ENCODE data around the gene SYTL3. TPM values are rescaled to one million over a fixed set of nuclear protein-coding genes. Genes with fewer than 3 reads are reported as not detected.

Gene SYTL3
- polyA plus RNA-seq, 1 of the 3 experiments (the other 2 are of a cell fraction): 2.3 TPM

DNA sequence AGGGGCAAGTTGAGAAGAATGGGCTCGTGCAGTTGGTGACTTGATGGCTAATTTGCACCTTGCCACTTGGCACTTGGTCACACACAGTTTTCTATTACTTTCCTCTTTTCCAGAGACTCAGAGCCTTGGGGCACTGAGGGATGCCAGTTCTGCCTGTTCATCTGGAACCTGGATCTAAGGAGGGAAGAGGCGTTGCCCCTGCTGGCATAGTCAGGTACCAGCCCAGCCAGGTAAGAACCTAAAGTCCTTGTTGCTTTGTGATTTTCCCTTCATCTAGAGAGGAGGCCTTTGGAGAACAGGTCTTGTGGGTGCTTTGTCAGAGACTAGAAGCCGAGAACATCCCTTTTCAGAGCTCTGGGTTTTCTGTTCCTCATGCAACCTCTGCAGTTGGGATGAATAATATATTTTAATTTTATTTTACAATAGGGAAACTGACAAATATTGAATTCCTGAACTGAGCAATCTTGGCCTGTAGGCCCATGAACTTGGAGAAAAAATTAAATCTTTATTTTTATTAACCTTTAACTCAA, 11.4 kb downstream of the SYTL3 start:
- ChIA-PET POLR2A (no interaction called here), CTCF (interaction anchor here (0.8 to 2.4 kb wide), 9 partner anchors 11 to 447 kb away, joined by 3 to 11 read pairs (median 5); partner anchors contain the start of genes DYNLT1 and SYTL3)
- Histone ChIP-seq H3K9me3 (no peaks in the 10 kb centered on the region), H3K79me2 (ENCODE audit: insufficient read depth) (no peaks in the 10 kb centered on the region), H3K36me3 (replicated peaks in 1 of 2; ENCODE audit: control insufficient read depth in 1 of 2, insufficient read depth in 2 of 2, low read length in 1 of 2) (no peaks in the 10 kb centered on the region), H3K9ac (no peak overlapping the region), H3F3A (replicated peaks; ENCODE audit: insufficient read depth) (peaks cover 13% of the 10 kb centered on the region), H3K4me3 (ENCODE audit: low read depth in 2 of 2, low read length in 1 of 2) (no peak overlapping the region), H3K27ac (ENCODE audit: low read depth in 2 of 2, low read length in 1 of 2) (no peak overlapping the region), H3K4me2 (no peak overlapping the region), H3K27me3 (ENCODE audit: insufficient read depth) (no peaks in the 10 kb centered on the region), H3K9me2 (no peaks in the 10 kb centered on the region), H3K4me1 (ENCODE audit: control insufficient read depth in 1 of 2, insufficient read depth in 2 of 2, low read depth in 1 of 2, low read length in 1 of 2) (0 out of 4 replicates have a peak, but pooled peaks cover 0 to 3% of the 10 kb centered on the region in 2 experiments), H2AFZ (ENCODE audit: low read depth) (no peak overlapping the region), H4K20me1 (ENCODE audit: insufficient read depth) (no peaks in the 10 kb centered on the region)
- no peak for DNase-seq
- WGBS (ENCODE audit: low lambda C conversion rate): 87% methylated on average over 3 of the region's 3 CpGs
- no peak for TF ChIP-seq RXRA (IDR thresholded peaks at IDR 0.05; ENCODE audit: borderline replicate concordance, low read depth)

DNA sequence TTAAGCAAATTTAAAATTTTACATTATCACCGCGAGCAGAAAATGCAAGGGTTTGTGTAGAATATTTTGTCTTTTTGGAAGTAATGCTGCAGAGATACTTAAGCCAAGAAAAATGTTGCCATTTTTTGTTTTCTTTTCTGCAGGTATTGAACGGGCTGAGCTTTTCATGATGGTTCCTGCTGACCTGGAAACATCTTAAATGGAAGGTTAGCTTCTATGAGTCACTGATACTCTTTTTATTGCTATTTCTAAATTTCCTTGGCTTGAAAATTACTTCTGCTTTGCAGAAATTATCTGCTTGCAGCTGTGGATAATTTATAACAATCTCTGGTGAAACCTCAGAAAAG, 12.7 kb downstream of the SYTL3 start:
- Histone ChIP-seq H3K4me3 (ENCODE audit: low read depth in 2 of 2, low read length in 1 of 2) (no peak overlapping the region), H3F3A (replicated peaks; ENCODE audit: insufficient read depth) (peaks cover under 1% of the 10 kb centered on the region), H3K4me2 (no peak overlapping the region), H2AFZ (ENCODE audit: low read depth) (no peak overlapping the region), H3K27me3 (ENCODE audit: insufficient read depth) (no peaks in the 10 kb centered on the region), H3K36me3 (replicated peaks in 1 of 2; ENCODE audit: control insufficient read depth in 1 of 2, insufficient read depth in 2 of 2, low read length in 1 of 2) (no peaks in the 10 kb centered on the region), H3K27ac (ENCODE audit: low read depth in 2 of 2, low read length in 1 of 2) (no peak overlapping the region), H3K9ac (no peak overlapping the region), H3K79me2 (ENCODE audit: insufficient read depth) (no peaks in the 10 kb centered on the region), H3K9me3 (no peaks in the 10 kb centered on the region), H3K9me2 (no peaks in the 10 kb centered on the region), H3K4me1 (ENCODE audit: control insufficient read depth in 1 of 2, insufficient read depth in 2 of 2, low read depth in 1 of 2, low read length in 1 of 2) (no peaks in the 10 kb centered on the region), H4K20me1 (ENCODE audit: insufficient read depth) (no peaks in the 10 kb centered on the region)
- no peak for TF ChIP-seq NRF1 (IDR thresholded peaks at IDR 0.05; ENCODE audit: low read depth, low read length)
- no peak for TF ChIP-seq GABPA (IDR thresholded peaks at IDR 0.05; ENCODE audit: low read depth)
- TF ChIP-seq, protein P1, sequence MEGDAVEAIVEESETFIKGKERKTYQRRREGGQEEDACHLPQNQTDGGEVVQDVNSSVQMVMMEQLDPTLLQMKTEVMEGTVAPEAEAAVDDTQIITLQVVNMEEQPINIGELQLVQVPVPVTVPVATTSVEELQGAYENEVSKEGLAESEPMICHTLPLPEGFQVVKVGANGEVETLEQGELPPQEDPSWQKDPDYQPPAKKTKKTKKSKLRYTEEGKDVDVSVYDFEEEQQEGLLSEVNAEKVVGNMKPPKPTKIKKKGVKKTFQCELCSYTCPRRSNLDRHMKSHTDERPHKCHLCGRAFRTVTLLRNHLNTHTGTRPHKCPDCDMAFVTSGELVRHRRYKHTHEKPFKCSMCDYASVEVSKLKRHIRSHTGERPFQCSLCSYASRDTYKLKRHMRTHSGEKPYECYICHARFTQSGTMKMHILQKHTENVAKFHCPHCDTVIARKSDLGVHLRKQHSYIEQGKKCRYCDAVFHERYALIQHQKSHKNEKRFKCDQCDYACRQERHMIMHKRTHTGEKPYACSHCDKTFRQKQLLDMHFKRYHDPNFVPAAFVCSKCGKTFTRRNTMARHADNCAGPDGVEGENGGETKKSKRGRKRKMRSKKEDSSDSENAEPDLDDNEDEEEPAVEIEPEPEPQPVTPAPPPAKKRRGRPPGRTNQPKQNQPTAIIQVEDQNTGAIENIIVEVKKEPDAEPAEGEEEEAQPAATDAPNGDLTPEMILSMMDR (IDR thresholded peaks at IDR 0.05): no peak
- TF ChIP-seq FOXJ3 (CRISPR knock-in tag; IDR thresholded peaks at IDR 0.05): no peak
- ChIA-PET CTCF (interaction anchor here (1.1 to 2.4 kb wide), 5 partner anchors 16 to 310 kb away, joined by 3 to 7 read pairs (median 5); no protein-coding TSS in a partner anchor), POLR2A (no interaction called here)
- 81% methylated on average over 3 of the region's 3 CpGs for WGBS (ENCODE audit: low lambda C conversion rate)
- DNase-seq: no peak

DNA sequence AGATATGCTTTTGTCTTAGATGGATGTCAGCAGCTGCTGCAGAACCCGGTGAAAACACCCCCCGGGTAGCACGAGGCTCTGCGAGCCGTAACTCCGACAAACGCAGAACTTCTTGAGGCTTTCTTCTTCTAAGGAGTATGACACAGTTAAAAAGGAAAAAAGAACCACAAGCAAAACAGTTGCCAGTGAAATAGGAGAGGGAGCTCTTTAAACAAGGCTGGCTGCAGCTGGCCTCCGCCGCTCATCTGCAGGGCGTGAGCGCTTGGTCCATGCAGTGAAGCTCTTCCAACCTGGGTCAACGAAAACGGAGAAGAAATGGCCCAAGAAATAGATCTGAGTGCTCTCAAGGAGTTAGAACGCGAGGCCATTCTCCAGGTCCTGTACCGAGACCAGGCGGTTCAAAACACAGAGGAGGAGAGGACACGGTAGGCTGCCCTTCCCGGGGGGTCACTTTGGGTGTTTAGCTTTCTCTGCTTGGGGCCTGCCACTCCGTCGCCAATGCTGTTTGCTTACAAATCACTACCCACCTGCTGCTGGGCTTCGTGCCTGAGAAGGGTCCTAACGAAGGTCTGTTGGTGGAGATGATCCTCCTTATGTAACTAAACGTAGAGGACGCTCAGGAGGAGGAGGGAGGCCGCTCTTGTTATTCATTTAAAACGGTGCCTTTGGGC, 13.2 kb downstream of the SYTL3 start:
- WGBS (ENCODE audit: low lambda C conversion rate): 89% methylated on average over 26 of the region's 27 CpGs
- Histone ChIP-seq H3K4me3 (ENCODE audit: low read depth in 2 of 2, low read length in 1 of 2) (no peak overlapping the region), H3K9ac (no peak overlapping the region), H2AFZ (ENCODE audit: low read depth) (no peak overlapping the region), H3K4me2 (no peak overlapping the region), H3K27me3 (ENCODE audit: insufficient read depth) (no peaks in the 10 kb centered on the region), H3K4me1 (ENCODE audit: control insufficient read depth in 1 of 2, insufficient read depth in 2 of 2, low read depth in 1 of 2, low read length in 1 of 2) (no peaks in the 10 kb centered on the region), H3K36me3 (replicated peaks in 1 of 2; ENCODE audit: control insufficient read depth in 1 of 2, insufficient read depth in 2 of 2, low read length in 1 of 2) (no peaks in the 10 kb centered on the region), H3K9me3 (no peaks in the 10 kb centered on the region), H4K20me1 (ENCODE audit: insufficient read depth) (no peaks in the 10 kb centered on the region), H3K9me2 (no peaks in the 10 kb centered on the region), H3K27ac (ENCODE audit: low read depth in 2 of 2, low read length in 1 of 2) (no peak overlapping the region), H3F3A (replicated peaks; ENCODE audit: insufficient read depth) (no peaks in the 10 kb centered on the region), H3K79me2 (ENCODE audit: insufficient read depth) (no peaks in the 10 kb centered on the region)
- TF ChIP-seq SIN3A (IDR thresholded peaks at IDR 0.05; ENCODE audit: borderline replicate concordance, low read depth, low read length) (no peak), RXRA (IDR thresholded peaks at IDR 0.05; ENCODE audit: borderline replicate concordance, low read depth) (no peak)
- TF ChIP-seq, protein P2, sequence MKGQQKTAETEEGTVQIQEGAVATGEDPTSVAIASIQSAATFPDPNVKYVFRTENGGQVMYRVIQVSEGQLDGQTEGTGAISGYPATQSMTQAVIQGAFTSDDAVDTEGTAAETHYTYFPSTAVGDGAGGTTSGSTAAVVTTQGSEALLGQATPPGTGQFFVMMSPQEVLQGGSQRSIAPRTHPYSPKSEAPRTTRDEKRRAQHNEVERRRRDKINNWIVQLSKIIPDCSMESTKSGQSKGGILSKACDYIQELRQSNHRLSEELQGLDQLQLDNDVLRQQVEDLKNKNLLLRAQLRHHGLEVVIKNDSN (IDR thresholded peaks at IDR 0.05; ENCODE audit: borderline replicate concordance, low read depth): no peak
- TF ChIP-seq, protein P3, sequence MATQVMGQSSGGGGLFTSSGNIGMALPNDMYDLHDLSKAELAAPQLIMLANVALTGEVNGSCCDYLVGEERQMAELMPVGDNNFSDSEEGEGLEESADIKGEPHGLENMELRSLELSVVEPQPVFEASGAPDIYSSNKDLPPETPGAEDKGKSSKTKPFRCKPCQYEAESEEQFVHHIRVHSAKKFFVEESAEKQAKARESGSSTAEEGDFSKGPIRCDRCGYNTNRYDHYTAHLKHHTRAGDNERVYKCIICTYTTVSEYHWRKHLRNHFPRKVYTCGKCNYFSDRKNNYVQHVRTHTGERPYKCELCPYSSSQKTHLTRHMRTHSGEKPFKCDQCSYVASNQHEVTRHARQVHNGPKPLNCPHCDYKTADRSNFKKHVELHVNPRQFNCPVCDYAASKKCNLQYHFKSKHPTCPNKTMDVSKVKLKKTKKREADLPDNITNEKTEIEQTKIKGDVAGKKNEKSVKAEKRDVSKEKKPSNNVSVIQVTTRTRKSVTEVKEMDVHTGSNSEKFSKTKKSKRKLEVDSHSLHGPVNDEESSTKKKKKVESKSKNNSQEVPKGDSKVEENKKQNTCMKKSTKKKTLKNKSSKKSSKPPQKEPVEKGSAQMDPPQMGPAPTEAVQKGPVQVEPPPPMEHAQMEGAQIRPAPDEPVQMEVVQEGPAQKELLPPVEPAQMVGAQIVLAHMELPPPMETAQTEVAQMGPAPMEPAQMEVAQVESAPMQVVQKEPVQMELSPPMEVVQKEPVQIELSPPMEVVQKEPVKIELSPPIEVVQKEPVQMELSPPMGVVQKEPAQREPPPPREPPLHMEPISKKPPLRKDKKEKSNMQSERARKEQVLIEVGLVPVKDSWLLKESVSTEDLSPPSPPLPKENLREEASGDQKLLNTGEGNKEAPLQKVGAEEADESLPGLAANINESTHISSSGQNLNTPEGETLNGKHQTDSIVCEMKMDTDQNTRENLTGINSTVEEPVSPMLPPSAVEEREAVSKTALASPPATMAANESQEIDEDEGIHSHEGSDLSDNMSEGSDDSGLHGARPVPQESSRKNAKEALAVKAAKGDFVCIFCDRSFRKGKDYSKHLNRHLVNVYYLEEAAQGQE (IDR thresholded peaks at IDR 0.05; ENCODE audit: low read depth, low read length): no peak
- TF ChIP-seq, protein P4, sequence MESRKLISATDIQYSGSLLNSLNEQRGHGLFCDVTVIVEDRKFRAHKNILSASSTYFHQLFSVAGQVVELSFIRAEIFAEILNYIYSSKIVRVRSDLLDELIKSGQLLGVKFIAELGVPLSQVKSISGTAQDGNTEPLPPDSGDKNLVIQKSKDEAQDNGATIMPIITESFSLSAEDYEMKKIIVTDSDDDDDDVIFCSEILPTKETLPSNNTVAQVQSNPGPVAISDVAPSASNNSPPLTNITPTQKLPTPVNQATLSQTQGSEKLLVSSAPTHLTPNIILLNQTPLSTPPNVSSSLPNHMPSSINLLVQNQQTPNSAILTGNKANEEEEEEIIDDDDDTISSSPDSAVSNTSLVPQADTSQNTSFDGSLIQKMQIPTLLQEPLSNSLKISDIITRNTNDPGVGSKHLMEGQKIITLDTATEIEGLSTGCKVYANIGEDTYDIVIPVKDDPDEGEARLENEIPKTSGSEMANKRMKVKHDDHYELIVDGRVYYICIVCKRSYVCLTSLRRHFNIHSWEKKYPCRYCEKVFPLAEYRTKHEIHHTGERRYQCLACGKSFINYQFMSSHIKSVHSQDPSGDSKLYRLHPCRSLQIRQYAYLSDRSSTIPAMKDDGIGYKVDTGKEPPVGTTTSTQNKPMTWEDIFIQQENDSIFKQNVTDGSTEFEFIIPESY (IDR thresholded peaks at IDR 0.05; ENCODE audit: borderline replicate concordance, low read depth): no peak
- POLR2A ChIA-PET: interaction anchor here (0.6 kb wide), 1 partner anchor 15 kb away, joined by 3 read pairs; no protein-coding TSS in a partner anchor
- no peak for DNase-seq
- CTCF ChIA-PET: interaction anchor here (1.1 to 2.4 kb wide), 5 partner anchors 17 to 310 kb away, joined by 3 to 7 read pairs (median 5); no protein-coding TSS in a partner anchor
